H1 (cell line): Measurements from ENCODE around the gene ACAD11. TPM values are rescaled to one million over a fixed set of nuclear protein-coding genes. Genes with fewer than 3 reads are reported as not detected.

ENCODE experiments used
- CHD7 ChIP-seq: fragments of 300-600 bp; sonication (generic); IDR thresholded peaks from 2 replicates; pipeline ENCODE4 v1.7.1; 2012; ENCODE audit warnings: low read length, moderate library complexity, mild to moderate bottlenecking, inconsistent platforms; ENCODE audit not compliant: insufficient replicate concordance
- HDAC6 ChIP-seq: IDR thresholded peaks from one replicate; pipeline ENCODE4 v1.7.1; 2012; ENCODE audit warnings: low read depth, mild to moderate bottlenecking, inconsistent platforms, low read length, moderate library complexity
- RAD21 ChIP-seq, 2 experiments: IDR thresholded peaks in 1 of 2; conservative IDR thresholded peaks in 1 of 2; 2 replicates each; pipeline ENCODE4 v1.6.1; 2011; ENCODE audit warnings: low read depth in 2 of 2, low read length in 2 of 2, improper control_type of control experiment in 1 of 2, inconsistent platforms in 1 of 2, mild to moderate bottlenecking in 1 of 2, moderate library complexity in 1 of 2
- SP1 ChIP-seq: IDR thresholded peaks from 2 replicates; pipeline ENCODE4 v1.6.1; 2011; ENCODE audit warnings: low read depth, low read length
- polyA plus RNA-seq, 7 experiments: library from polyadenylated mRNA; depleted of rRNA in 3 of 7; stranded (reverse) in 5 of 7; unstranded in 2 of 7; fragments of >200 nt in 5 of 7; fragments of 200-250 nt in 2 of 7; gene quantifications; 1 replicate in 5 of 7; 2 replicates in 1 of 7; 4 replicates in 1 of 7; pipeline versions ENCODE4 v1.2.1 to v1.2.3, GENCODE V29; 2011 to 2013; ENCODE audit warnings: missing spikeins in 2 of 7, mixed read lengths in 2 of 7
- total RNA-seq: library from RNA; stranded (reverse); fragmentation: NEBNext Ultra II Directional; extraction: Animal tissue kit (Norgen Biotek cat#: 25700); gene quantifications from 2 replicates; pipeline ENCODE4 v1.2.1, GENCODE V29; 2021

Gene ACAD11
- total and polyA plus RNA-seq, 2 of the 8 experiments (the other 6 are each of a cell fraction or from before 2014, with no cell fraction given), result 5.5 to 11.0 TPM

- TF ChIP-seq CHD7 (no peak), RAD21 (IDR thresholded peaks at IDR 0.05 in 1 of 2, conservative IDR thresholded peaks at IDR 0.05 in 1 of 2; ENCODE audit: low read depth in 2 of 2, low read length in 2 of 2) (no peak), HDAC6 (no peak), SP1 (no peak)
- TF ChIP-seq, all 59 proteins: peak for 0
Measured at GRCh38 chr3:132544130-132544529, 115.5 kb downstream of the ACAD11 start (continued).
